Tibial nerve (tissue), 3 donors: ENCODE data around the gene SUGCT.

Experiments used
- POLR2A ChIP-seq, 2 donors: fragments of 450-650 bp; IDR thresholded peaks; one replicate each; pipeline ENCODE4 v1.6.1; 2017; ENCODE audit warnings: antibody characterized with exemption in 2 of 2, mild to moderate bottlenecking in 2 of 2, moderate library complexity in 2 of 2
- TF ChIP-seq, protein P1 (sequence below), 5 experiments: fragments of 200-600 bp in 3 of 5; fragments of 450-650 bp in 2 of 5; sonication (generic) in 3 of 5; IDR thresholded peaks; one replicate each; pipeline ENCODE4 v1.5.1; 2016 to 2019; ENCODE audit warnings: antibody characterized with exemption in 5 of 5, mild to moderate bottlenecking in 3 of 5, moderate library complexity in 2 of 5

DNA sequence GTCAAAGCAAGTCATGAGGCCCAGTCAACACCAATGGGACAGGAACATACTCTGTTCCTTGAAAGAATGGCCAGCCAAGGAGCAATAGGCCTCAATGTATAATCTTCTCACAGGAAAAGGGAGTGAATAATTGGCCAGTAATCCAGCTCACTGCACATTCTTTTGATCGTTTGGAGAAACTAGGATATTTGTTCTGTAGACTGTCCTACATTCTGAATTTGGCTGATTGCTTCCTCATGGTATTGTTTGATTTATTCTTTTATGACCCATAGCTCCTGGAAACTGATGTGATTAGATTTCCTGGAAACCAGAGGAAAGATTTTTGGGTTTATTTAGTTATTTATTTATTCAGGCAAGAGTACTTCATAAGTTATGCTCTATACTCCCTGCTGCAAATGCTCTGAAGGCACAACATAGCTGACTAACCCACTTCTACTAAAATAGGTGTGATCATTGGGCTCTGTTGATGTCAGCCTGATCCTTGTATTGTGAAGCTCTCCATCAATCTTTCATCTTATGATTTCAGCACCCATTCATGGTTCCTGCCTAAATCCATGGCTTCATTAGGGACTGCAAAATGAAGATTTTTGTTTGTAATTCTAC, 745.2 kb downstream of the SUGCT start:
- TF ChIP-seq, protein P1, sequence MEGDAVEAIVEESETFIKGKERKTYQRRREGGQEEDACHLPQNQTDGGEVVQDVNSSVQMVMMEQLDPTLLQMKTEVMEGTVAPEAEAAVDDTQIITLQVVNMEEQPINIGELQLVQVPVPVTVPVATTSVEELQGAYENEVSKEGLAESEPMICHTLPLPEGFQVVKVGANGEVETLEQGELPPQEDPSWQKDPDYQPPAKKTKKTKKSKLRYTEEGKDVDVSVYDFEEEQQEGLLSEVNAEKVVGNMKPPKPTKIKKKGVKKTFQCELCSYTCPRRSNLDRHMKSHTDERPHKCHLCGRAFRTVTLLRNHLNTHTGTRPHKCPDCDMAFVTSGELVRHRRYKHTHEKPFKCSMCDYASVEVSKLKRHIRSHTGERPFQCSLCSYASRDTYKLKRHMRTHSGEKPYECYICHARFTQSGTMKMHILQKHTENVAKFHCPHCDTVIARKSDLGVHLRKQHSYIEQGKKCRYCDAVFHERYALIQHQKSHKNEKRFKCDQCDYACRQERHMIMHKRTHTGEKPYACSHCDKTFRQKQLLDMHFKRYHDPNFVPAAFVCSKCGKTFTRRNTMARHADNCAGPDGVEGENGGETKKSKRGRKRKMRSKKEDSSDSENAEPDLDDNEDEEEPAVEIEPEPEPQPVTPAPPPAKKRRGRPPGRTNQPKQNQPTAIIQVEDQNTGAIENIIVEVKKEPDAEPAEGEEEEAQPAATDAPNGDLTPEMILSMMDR (IDR thresholded peaks at IDR 0.05), result no peak
- no peak for TF ChIP-seq POLR2A (IDR thresholded peaks at IDR 0.05)
